ENCODE measurements around the gene PIK3R4.

DNA sequence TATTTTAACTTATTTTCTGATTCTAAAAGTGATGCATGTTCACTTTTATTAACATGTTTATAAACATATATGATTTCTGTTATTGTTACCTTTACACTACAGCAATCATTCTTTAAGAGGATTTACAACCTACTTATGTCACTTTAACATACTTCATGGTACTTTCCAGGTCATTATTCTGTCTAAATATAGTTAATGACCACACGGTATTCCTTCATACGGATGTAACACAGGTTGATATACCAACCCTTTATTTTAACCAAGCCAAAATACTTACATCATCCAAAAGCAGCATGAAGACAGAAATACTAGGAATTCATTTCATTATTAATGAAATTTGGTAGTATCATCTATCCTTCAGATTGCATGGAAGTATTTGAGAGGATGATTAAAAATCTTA, 18.6 kb downstream of the PIK3R4 start:
- TF ChIP-seq, protein P1, sequence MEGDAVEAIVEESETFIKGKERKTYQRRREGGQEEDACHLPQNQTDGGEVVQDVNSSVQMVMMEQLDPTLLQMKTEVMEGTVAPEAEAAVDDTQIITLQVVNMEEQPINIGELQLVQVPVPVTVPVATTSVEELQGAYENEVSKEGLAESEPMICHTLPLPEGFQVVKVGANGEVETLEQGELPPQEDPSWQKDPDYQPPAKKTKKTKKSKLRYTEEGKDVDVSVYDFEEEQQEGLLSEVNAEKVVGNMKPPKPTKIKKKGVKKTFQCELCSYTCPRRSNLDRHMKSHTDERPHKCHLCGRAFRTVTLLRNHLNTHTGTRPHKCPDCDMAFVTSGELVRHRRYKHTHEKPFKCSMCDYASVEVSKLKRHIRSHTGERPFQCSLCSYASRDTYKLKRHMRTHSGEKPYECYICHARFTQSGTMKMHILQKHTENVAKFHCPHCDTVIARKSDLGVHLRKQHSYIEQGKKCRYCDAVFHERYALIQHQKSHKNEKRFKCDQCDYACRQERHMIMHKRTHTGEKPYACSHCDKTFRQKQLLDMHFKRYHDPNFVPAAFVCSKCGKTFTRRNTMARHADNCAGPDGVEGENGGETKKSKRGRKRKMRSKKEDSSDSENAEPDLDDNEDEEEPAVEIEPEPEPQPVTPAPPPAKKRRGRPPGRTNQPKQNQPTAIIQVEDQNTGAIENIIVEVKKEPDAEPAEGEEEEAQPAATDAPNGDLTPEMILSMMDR (optimal IDR thresholded peaks at IDR 0.05 in 1 of 3, IDR thresholded peaks at IDR 0.05 in 1 of 3, conservative IDR thresholded peaks at IDR 0.05 in 1 of 3; ENCODE audit: extremely low read depth in 1 of 3, insufficient read depth in 2 of 3, low read length in 3 of 3): no peak
- no peak for TF ChIP-seq EZH2 (IDR thresholded peaks at IDR 0.05; ENCODE audit: low read length)
